KMS-11 (cell line): ENCODE measurements around the gene LSM10.

Source experiments
- H2AFZ ChIP-seq: fragments of 200-600 bp; sonication (generic); 2 replicates; pipeline ENCODE4 v1.6.1; 2016; ENCODE audit warnings: antibody characterized with exemption, mixed run types, low read depth
- H3K27ac ChIP-seq: fragments of 200-600 bp; sonication (generic); 2 replicates; pipeline ENCODE4 v1.6.1; 2016; ENCODE audit warnings: mild to moderate bottlenecking, mixed run types
- H3K27me3 ChIP-seq: fragments of 200-600 bp; sonication (generic); 2 replicates; pipeline ENCODE4 v1.6.1; 2017; ENCODE audit warnings: mild to moderate bottlenecking, low read depth, mixed run types, moderate library complexity; ENCODE audit not compliant: insufficient read depth
- H3K36me3 ChIP-seq: fragments of 200-600 bp; sonication (generic); 2 replicates; pipeline ENCODE4 v1.6.1; 2017; ENCODE audit warnings: mild to moderate bottlenecking, mixed run types; ENCODE audit not compliant: insufficient read depth
- H3K4me1 ChIP-seq: fragments of 200-600 bp; sonication (generic); 2 replicates; pipeline ENCODE4 v1.6.1; 2016; ENCODE audit warnings: mild to moderate bottlenecking, low read depth, mixed run types; ENCODE audit not compliant: poor library complexity, severe bottlenecking
- H3K4me2 ChIP-seq: fragments of 200-600 bp; sonication (generic); 2 replicates; pipeline ENCODE4 v1.7.0; 2016; ENCODE audit warnings: mild to moderate bottlenecking, mixed run types
- H3K4me3 ChIP-seq: fragments of 200-600 bp; sonication (generic); IDR thresholded peaks from 2 replicates; pipeline ENCODE4 v1.6.1; 2017; ENCODE audit warnings: low read depth, low read length, mixed read lengths; ENCODE audit not compliant: insufficient read depth
- H3K79me2 ChIP-seq: fragments of 200-600 bp; sonication (generic); 2 replicates; pipeline ENCODE4 v1.6.1; 2016; ENCODE audit warnings: low read depth, mixed run types; ENCODE audit not compliant: insufficient read depth
- H3K9ac ChIP-seq: fragments of 200-600 bp; sonication (generic); 2 replicates; pipeline ENCODE4 v1.6.1; 2016; ENCODE audit warnings: mild to moderate bottlenecking, mixed run types
- H4K20me1 ChIP-seq: fragments of 200-600 bp; sonication (generic); 2 replicates; pipeline ENCODE4 v1.6.1; 2016; ENCODE audit warnings: mild to moderate bottlenecking, mixed run types; ENCODE audit not compliant: insufficient read depth
- CTCF ChIP-seq: fragments of 200-600 bp; sonication (generic); conservative IDR thresholded peaks from 2 replicates; pipeline ENCODE4 v1.6.1; 2017; ENCODE audit warnings: low read depth, mild to moderate bottlenecking, antibody characterized with exemption, low read length, moderate library complexity, mixed read lengths

Gene LSM10

GRCh38 chr1:36419140-36419539 is 21.4 kb upstream of the LSM10 start:
- H3K27me3 ChIP-seq: no peaks in the 10 kb centered on the region
- no peaks in the 10 kb centered on the region for H4K20me1 ChIP-seq
- no peak overlapping the region for H3K4me3 ChIP-seq
- H3K4me2 ChIP-seq: no peak overlapping the region
- H3K9ac ChIP-seq: no peak overlapping the region
- H3K27ac ChIP-seq: no peak overlapping the region
- H3K4me1 ChIP-seq: peaks cover 9% of the 10 kb centered on the region
- no peaks in the 10 kb centered on the region for H3K79me2 ChIP-seq
- TF ChIP-seq CTCF: no peak
- no peak overlapping the region for H2AFZ ChIP-seq
- H3K36me3 ChIP-seq: no peaks in the 10 kb centered on the region

- H3K9ac ChIP-seq: no peak overlapping the region
- no peaks in the 10 kb centered on the region for H3K36me3 ChIP-seq
- H3K4me1 ChIP-seq: peaks cover 9% of the 10 kb centered on the region
- no peak overlapping the region for H2AFZ ChIP-seq
- H3K4me2 ChIP-seq: no peak overlapping the region
- H3K4me3 ChIP-seq: no peak overlapping the region
- no peak for TF ChIP-seq CTCF
- H3K27ac ChIP-seq: no peak overlapping the region
- H4K20me1 ChIP-seq: no peaks in the 10 kb centered on the region
- H3K27me3 ChIP-seq: no peaks in the 10 kb centered on the region
- H3K79me2 ChIP-seq: no peaks in the 10 kb centered on the region
Observed at GRCh38 chr1:36417931-36418330, 20.2 kb upstream of the LSM10 start.

- Histone ChIP-seq H3K27me3 (no peaks in the 10 kb centered on the region), H3K4me3 (no peak overlapping the region), H3K9ac (no peak overlapping the region), H3K79me2 (no peaks in the 10 kb centered on the region), H4K20me1 (no peaks in the 10 kb centered on the region), H2AFZ (no peak overlapping the region), H3K36me3 (no peaks in the 10 kb centered on the region), H3K27ac (no peak overlapping the region), H3K4me1 (peaks cover 19% of the 10 kb centered on the region), H3K4me2 (no peak overlapping the region)
- TF ChIP-seq CTCF: no peak
Observed at GRCh38 chr1:36415661-36416326, 18.1 kb upstream of the LSM10 start.

GRCh38 chr1:36414384-36414783 is 16.7 kb upstream of the LSM10 start:
- Histone ChIP-seq H3K27ac (no peak overlapping the region), H3K4me3 (no peak overlapping the region), H2AFZ (no peak overlapping the region), H3K79me2 (no peaks in the 10 kb centered on the region), H3K4me2 (no peak overlapping the region), H4K20me1 (no peaks in the 10 kb centered on the region), H3K36me3 (no peaks in the 10 kb centered on the region), H3K27me3 (no peaks in the 10 kb centered on the region), H3K4me1 (peaks cover 12% of the 10 kb centered on the region), H3K9ac (no peak overlapping the region)
- TF ChIP-seq CTCF: no peak
